BLaER1 (cell line): ENCODE results near the gene SHISAL1.

Source experiments
- H3K27ac ChIP-seq: shearing (Covaris generic); formaldehyde crosslinking; 2 replicates; pipeline ENCODE4 v1.8.1; 2022
- H3K27me3 ChIP-seq: shearing (Covaris generic); formaldehyde crosslinking; 2 replicates; pipeline ENCODE4 v1.8.1; 2022
- H3K36me3 ChIP-seq: shearing (Covaris generic); formaldehyde crosslinking; 2 replicates; pipeline ENCODE4 v1.8.1; 2022
- H3K4me1 ChIP-seq: shearing (Covaris generic); formaldehyde crosslinking; 2 replicates; pipeline ENCODE4 v1.8.1; 2022
- H3K4me2 ChIP-seq: shearing (Covaris generic); formaldehyde crosslinking; 2 replicates; pipeline ENCODE4 v1.8.1; 2022
- H3K4me3 ChIP-seq: shearing (Covaris generic); formaldehyde crosslinking; 2 replicates; pipeline ENCODE4 v1.8.1; 2022
- H3K9ac ChIP-seq: shearing (Covaris generic); formaldehyde crosslinking; 2 replicates; pipeline ENCODE4 v1.8.1; 2022
- H3K9me3 ChIP-seq: shearing (Covaris generic); formaldehyde crosslinking; 2 replicates; pipeline ENCODE4 v1.8.1; 2022
- H4K20me1 ChIP-seq: shearing (Covaris generic); formaldehyde crosslinking; 2 replicates; pipeline ENCODE4 v1.8.1; 2022
- Cebpa-rat ChIP-seq: shearing (Covaris generic); IDR thresholded peaks from 2 replicates; pipeline ENCODE4 v1.8.1; 2022

The SHISAL1 gene

DNA sequence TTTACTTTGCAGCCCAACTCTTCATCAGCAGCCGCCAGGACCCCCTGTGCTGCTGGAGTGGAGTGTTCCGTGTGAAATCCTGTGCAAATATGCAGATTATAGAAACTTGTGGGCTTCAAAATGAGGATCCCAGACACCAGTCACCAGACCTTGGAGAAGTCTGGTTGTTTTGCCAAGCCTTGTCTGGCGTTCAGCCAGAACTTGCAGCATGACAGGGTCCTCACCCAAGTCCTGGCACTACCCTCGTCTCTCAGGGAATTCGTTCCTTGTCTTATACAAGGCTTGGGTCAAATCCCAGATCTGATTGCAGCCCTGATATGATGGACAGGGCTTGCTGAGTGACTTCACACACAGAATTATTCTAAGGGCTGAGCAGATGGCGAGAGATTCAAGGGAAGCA lies 18.9 kb downstream of the SHISAL1 start:
- Histone ChIP-seq H3K4me1 (peaks cover 10% of the 10 kb centered on the region), H3K27me3 (peaks cover 4% of the 10 kb centered on the region), H4K20me1 (peaks cover 12% of the 10 kb centered on the region; the same call in 1 of the 2 replicates), H3K4me3 (no peak overlapping the region), H3K4me2 (no peak overlapping the region), H3K9me3 (peaks cover 9% of the 10 kb centered on the region), H3K9ac (no peak overlapping the region), H3K27ac (no peak overlapping the region), H3K36me3 (no peaks in the 10 kb centered on the region)
- no peak for TF ChIP-seq Cebpa-rat

DNA sequence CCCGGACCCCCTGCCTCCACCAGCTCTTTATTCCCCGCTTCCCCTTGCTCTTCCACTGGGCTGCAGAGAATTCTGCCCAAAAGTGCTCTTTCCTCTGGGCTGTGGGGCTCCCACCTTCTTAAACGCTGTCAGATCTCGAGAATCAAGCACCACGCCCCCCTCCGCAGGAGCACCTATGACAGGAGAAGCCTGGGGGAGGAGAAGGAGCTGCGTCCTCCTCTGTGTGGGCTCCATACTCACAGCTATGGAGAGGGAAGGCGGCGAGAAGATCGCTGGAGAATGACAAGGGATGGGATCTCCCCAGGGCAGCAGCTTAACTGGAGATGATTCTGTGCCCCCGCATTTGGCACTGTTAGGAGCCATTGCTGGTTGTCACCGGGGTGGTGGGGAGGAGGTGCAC lies 19.7 kb downstream of the SHISAL1 start:
- Histone ChIP-seq H4K20me1 (peaks cover 4% of the 10 kb centered on the region; the same call in 1 of the 2 replicates), H3K4me2 (no peak overlapping the region), H3K4me3 (no peak overlapping the region), H3K36me3 (no peaks in the 10 kb centered on the region), H3K9me3 (peaks cover 9% of the 10 kb centered on the region), H3K27ac (no peak overlapping the region), H3K9ac (no peak overlapping the region), H3K27me3 (peaks cover 4% of the 10 kb centered on the region), H3K4me1 (peaks cover 10% of the 10 kb centered on the region)
- TF ChIP-seq Cebpa-rat = no peak

DNA sequence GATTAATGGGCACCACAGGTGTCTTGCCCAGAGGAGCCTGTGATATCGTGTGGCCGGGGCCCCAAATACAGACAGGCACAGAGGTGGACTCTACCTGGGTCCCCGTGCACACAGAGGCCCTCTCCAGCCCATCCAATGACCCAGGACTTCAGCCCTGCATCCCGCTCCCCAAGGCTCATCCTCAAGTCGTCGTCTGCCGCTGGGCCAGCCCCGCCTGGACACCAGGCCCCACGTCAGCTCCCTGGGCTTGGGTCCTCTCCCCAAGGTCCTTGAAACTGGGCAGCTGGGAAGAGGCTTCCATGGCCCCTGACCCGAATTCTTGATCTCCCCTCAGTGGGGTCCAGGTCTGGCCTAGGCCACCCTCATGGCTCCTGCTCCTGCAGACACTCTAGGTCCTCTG lies 20.2 kb downstream of the SHISAL1 start:
- Histone ChIP-seq H3K4me2 (no peak overlapping the region), H3K27ac (no peak overlapping the region), H3K9me3 (peaks cover 9% of the 10 kb centered on the region), H3K36me3 (no peaks in the 10 kb centered on the region), H3K4me3 (no peak overlapping the region), H3K9ac (no peak overlapping the region), H4K20me1 (no peaks in the 10 kb centered on the region), H3K4me1 (peaks cover 10% of the 10 kb centered on the region), H3K27me3 (peaks cover 4% of the 10 kb centered on the region)
- no peak for TF ChIP-seq Cebpa-rat

DNA sequence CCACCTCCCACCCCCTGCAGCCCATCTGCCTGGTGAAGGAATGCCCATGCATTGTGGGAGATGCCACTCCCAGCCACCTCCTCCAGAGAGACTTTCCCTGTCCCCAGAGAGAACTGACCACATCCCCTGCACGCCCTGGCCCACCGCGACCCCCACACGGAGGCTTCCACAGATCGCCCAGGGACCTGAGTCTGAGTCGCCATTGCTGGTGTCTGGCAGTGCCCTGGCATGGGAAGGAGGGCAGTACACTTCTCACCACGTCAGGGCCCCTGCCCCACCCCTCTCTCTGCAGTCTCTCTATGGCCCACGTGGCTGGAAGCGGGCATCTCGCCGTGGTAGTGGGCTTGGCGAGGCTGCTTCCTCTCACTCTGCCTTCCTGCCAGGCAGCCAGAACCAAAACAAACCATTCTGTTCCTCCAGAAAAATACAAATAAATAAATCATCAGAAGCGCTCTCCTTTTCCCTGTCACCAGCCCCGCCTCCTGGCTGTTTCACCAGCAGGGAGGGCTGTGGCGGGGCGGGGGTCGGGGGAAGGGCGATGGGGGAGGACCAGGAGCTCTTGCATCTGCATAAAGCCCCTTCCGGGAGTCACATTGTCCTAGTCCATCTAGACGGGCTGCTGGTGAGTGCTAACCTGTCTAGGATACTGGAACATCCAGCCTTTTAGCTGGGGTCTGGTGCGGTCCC lies 20.9 kb downstream of the SHISAL1 start:
- Histone ChIP-seq H3K4me3 (no peak overlapping the region), H3K36me3 (no peaks in the 10 kb centered on the region), H3K9ac (no peak overlapping the region), H3K4me2 (peak overlapping the region; percentile 61), H3K9me3 (peaks cover 9% of the 10 kb centered on the region), H3K27ac (no peak overlapping the region), H3K4me1 (peaks cover 10% of the 10 kb centered on the region), H3K27me3 (peaks cover 4% of the 10 kb centered on the region), H4K20me1 (no peaks in the 10 kb centered on the region)
- no peak for TF ChIP-seq Cebpa-rat

DNA sequence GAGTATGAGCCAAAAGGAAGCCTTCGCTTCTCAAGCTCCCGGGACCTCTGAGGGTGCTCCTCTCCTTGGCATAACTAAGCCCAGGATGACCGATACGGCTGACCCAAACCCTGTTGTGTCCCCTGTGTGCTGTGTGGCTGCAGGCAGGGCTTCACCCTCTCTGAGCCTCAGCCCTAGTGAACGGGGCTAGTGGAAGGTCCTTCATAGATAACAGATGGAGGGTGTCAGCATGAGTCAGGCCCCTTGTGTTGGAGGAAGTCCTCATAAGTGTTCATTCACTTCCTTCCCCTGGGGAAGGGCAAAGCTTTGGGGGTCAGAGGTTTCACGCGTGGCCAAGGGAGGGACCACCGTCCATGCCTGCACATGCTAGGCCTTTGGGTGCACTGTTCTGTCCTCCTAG lies 21.5 kb downstream of the SHISAL1 start:
- Histone ChIP-seq H3K9me3 (peaks cover 9% of the 10 kb centered on the region), H3K36me3 (no peaks in the 10 kb centered on the region), H3K4me3 (no peak overlapping the region), H3K27ac (no peak overlapping the region), H4K20me1 (no peaks in the 10 kb centered on the region), H3K4me1 (peaks cover 10% of the 10 kb centered on the region), H3K27me3 (peaks cover 4% of the 10 kb centered on the region), H3K9ac (no peak overlapping the region), H3K4me2 (peak overlapping the region; percentile 61)
- TF ChIP-seq Cebpa-rat = no peak

DNA sequence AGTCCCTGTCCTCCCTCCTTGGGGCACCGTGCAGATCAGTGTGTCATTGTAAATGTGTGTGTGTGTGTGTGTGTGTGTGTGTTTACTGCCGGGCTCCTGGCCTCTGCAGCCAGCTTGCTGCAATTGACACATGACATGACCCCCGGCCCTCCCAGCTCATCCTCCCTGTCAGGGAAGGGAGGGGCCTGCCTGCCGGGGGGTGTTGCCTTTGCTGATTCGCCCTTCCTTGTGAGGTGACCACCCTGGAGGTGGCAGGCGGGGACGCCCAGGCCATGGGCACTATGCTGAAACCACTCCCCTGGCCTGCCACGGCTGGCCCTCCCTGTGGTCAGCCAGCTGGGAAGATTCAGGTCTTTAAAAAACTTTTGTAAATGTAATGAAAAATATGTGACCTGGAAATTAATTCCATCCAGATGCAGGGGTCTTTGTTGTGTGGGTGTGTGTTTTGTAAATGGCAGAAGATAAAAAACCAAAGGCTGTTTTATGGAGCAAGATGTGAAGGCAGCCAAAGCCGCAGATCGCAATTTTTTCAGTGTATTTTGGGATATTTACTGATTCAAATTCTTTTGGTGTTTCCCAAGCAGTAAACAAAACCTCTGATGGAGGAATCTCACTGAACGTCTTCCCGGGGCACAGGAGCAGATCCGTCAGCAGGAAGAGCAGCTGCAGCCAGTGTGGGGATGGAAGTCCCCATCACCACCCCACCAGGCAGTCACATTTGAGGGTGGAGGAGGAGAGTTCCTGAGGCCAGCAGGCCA lies 23.2 kb downstream of the SHISAL1 start:
- Histone ChIP-seq H3K27me3 (peaks cover 8% of the 10 kb centered on the region), H3K27ac (no peak overlapping the region), H3K36me3 (no peaks in the 10 kb centered on the region)

DNA sequence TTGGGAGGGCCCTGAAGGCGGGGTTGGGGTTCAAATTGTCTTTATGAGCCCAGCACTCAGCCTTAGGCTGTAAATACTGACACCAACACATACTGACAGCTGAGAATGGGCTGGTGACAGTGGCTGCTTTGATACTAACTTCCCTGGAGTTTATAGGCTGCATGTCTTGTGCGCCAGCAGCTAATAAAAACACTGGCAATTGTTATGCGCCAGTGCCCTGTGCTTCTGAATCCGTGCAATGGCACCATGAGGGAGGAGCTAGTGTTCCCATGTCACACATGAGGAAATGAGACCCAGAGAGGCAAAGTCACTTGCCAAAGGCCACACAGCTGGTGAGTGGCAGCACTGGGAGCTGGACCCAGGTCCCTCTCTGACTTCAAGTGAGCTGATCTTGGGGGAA lies 23.8 kb downstream of the SHISAL1 start:
- no peak overlapping the region for H3K9ac ChIP-seq
- H3K36me3 ChIP-seq = no peaks in the 10 kb centered on the region
- peaks cover 6% of the 10 kb centered on the region; the same call in 1 of the 2 replicates for H4K20me1 ChIP-seq
- peaks cover 14% of the 10 kb centered on the region for H3K27me3 ChIP-seq
- H3K9me3 ChIP-seq = peaks cover 5% of the 10 kb centered on the region
- no peak for TF ChIP-seq Cebpa-rat
- H3K4me2 ChIP-seq = no peak overlapping the region
- H3K4me1 ChIP-seq = peaks cover 24% of the 10 kb centered on the region
- no peak overlapping the region for H3K4me3 ChIP-seq
- H3K27ac ChIP-seq = no peak overlapping the region

More for the DNA sequence above, 23.2 kb downstream of the SHISAL1 start:
- H3K9me3 ChIP-seq = peaks cover 9% of the 10 kb centered on the region
- H3K9ac ChIP-seq = no peak overlapping the region
- H3K4me2 ChIP-seq = no peak overlapping the region
- H3K4me1 ChIP-seq = peaks cover 20% of the 10 kb centered on the region
- TF ChIP-seq Cebpa-rat = no peak
- H3K4me3 ChIP-seq = no peak overlapping the region
- H4K20me1 ChIP-seq = peaks cover under 1% of the 10 kb centered on the region; the same call in 1 of the 2 replicates

DNA sequence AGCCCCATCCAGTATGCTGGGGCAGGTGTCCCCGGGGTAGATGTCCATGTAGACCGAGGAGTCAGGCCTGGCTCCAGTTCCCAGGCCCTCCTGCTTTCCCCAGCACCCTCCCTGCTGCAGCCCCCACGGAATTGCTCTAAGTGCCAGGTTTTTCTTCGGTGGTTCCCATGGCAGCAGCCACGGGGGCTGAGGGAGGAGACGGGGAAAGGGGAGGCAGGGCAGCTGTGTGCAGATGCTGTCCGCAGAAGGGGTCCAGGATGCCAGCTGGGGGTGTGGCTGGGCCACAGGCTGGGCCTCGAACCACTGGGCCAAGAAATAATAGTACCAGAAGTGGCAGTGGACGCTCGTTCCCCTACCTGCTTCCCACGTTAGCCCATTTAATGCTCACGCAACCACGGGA lies 25.0 kb downstream of the SHISAL1 start:
- H3K27ac ChIP-seq = no peak overlapping the region
- H3K27me3 ChIP-seq = peaks cover 26% of the 10 kb centered on the region
- no peaks in the 10 kb centered on the region for H3K9me3 ChIP-seq
- no peak overlapping the region for H3K9ac ChIP-seq
- no peak for TF ChIP-seq Cebpa-rat
- H3K4me1 ChIP-seq = peaks cover 31% of the 10 kb centered on the region
- no peak overlapping the region for H3K4me2 ChIP-seq
- peaks cover 11% of the 10 kb centered on the region; the same call in 1 of the 2 replicates for H4K20me1 ChIP-seq
- no peak overlapping the region for H3K4me3 ChIP-seq
- no peaks in the 10 kb centered on the region for H3K36me3 ChIP-seq

DNA sequence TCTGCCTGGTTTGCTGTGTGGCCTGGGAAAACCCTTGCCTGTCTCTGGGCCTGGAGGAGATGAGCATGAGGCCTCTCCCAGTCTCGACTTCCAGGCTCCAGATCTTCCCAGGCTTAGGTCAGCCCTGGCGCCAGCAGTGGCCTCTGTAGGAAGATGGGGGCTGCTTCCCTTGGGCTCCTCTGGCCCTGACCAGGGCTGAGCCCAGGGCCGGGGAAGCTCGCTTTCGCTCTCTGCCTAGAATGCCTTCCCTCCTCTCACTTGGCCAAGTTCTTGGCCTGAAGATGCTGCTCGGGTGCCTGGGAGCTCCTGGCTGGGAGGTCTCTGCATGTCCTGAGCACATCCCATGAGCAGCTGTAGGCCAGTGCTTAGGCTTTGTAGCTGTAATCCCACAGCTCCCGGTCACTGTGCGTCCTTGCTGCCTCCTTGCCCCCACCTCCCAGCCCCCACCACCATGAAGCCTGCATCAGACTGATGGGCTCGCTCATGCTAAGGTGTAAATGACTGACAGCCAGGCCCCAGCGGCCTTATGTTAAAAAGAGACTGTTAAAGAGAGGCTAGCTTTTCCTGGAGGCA lies 25.5 kb downstream of the SHISAL1 start:
- no peak overlapping the region for H3K4me2 ChIP-seq
- peaks cover 31% of the 10 kb centered on the region for H3K27me3 ChIP-seq
- peaks cover 16% of the 10 kb centered on the region for H4K20me1 ChIP-seq
- H3K27ac ChIP-seq = no peak overlapping the region
- H3K9ac ChIP-seq = no peak overlapping the region
- no peak for TF ChIP-seq Cebpa-rat
- peaks cover 36% of the 10 kb centered on the region for H3K4me1 ChIP-seq
- H3K4me3 ChIP-seq = no peak overlapping the region
- no peaks in the 10 kb centered on the region for H3K9me3 ChIP-seq
- H3K36me3 ChIP-seq = no peaks in the 10 kb centered on the region

DNA sequence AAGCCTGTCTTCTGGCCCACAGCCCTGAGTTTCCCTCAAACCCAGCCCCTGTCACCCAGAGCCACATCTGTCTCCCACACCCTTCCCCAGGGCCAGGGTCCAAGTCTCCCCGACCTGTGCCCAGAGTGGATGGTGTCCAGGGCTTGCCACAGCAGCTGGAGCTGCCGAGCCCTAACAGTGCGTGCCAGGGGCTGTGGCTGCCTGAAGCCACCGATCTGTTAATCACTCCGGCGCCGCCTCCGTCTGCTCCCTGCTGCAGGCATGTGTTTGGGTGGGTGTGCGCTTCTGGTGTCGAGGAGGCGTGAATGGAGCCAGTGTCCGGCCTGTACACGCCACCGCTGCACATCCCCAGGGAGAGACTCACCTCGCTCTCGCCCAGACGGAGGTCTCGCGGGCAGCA lies 26.1 kb downstream of the SHISAL1 start:
- Histone ChIP-seq H3K36me3 (no peaks in the 10 kb centered on the region), H3K9me3 (no peaks in the 10 kb centered on the region), H3K4me2 (no peak overlapping the region), H3K27me3 (peaks cover 37% of the 10 kb centered on the region), H3K27ac (no peak overlapping the region), H4K20me1 (peaks cover 22% of the 10 kb centered on the region), H3K4me3 (no peak overlapping the region), H3K4me1 (peaks cover 39% of the 10 kb centered on the region), H3K9ac (no peak overlapping the region)
- TF ChIP-seq Cebpa-rat = no peak
